Measurements from ENCODE around the gene PACRG.

DNA sequence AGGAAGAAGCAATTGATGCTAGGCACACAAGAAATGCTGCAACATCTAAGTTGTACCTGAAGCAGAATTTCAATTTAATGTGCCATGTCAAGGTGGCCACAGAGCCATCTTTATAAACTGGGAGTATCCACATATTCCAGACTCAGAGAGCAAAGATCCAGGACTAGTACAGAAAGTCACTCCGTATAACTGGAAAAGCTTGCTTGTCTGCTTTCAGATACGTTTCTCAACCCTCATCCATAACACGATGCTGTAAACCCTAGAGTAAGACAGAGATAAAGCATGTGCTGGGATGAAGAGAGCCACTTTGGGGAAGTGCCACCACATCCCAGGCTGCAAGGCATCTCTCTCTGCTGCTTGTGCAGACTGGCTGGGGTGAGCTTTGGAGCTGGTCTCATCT, 134.7 kb downstream of the PACRG start:
- TF ChIP-seq POLR2A (IDR thresholded peaks at IDR 0.05; ENCODE audit: low read depth, low read length) (no peak), POLR2AphosphoS5 (IDR thresholded peaks at IDR 0.05; ENCODE audit: low read depth, low read length) (no peak), TAF1 (IDR thresholded peaks at IDR 0.05; ENCODE audit: low read depth, low read length) (no peak)

All from GM12891 (cell line).